Measurements from ENCODE around the gene FEM1B.
"Not testable (repeated sequence)": the region's sequence is repeated elsewhere in the genome, so short reads cannot be mapped to it uniquely, and the experiment has no call there.

The FEM1B gene

DNA sequence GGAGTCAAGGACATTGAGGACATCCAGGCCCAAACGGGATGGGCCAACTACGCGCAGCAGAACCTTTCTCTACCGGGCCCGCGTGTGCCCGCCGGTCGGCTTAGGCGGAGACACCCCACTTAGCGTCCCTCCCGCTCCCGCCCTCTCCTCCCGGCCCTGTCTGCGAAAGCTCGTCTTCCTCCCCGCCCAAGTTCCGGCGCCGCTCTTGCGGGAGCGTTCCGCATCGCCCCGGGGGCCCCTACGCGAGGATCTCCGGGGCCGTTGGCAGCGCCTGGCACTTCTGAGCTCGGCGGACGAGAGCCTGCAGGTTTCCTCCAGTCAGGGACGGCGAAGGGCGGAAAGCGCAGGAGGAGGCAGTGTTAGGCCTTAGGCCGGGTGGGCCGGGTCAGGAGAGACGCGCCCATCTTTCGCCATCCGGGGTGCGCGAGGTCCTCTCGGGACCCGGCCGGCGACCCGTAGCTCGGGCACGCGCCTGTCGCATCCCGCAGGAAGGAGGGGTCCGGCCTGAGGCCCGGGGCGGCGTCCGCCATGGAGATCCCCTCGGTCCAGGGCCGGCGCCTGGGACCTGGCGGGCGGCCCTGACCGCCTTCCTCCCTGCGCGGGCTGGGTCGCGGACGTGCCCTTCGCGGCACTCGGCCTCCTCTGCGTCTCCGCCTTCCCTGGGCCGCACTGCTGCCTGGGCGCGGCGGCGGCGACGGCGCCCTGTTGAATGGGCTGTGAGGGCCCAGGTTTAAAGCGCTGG is at the start of gene FEM1B:
Gene FEM1B (plus strand): TSS at position 143 of the 742 bp plus-strand sequence. CDS start 673 bp downstream, outside the sequence.
- DNase-seq (ENCODE audit: low read depth in 2 of 2): peak; percentile 75 to 81

DNA sequence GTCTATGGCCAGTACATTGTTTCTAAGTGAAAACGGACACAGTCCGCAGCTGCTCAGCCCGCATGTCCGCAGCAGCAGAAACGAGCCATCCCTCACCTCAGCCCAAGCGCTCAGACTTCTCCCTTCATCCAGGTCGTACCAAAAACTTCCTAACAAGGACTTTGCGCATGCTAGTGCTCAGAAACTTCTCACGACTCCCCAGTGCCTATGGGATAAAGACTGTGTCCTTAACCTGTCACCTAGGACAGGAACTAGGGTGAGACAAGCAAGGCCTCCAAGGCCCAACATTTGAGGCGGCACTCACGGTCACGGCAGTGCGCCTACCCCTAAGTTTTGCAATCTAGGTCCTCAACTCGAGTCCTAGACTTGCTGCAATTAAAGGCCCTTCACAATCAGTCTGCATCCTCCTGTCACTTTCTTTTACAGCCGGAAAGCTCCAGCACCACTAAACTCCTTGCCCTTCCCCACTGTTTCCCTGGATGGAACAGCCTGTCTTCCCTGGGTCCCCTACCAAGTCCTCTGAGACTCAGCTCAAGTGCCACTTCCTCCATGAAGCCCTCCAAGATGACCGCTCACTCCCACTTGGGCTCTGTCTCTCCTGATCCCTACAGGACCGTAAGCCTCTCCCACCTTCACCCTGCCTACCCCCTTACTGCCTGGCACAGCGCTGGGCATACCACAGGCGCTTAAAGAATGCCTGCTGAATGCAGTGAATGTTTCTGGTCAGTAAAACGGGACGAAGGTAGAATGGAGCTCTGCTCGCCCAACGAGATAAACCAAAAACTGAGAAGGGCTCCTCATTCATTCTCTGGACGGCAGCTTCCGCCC is 49.2 kb upstream of the FEM1B start:
- no peak for DNase-seq (ENCODE audit: low read depth in 2 of 2)

DNA sequence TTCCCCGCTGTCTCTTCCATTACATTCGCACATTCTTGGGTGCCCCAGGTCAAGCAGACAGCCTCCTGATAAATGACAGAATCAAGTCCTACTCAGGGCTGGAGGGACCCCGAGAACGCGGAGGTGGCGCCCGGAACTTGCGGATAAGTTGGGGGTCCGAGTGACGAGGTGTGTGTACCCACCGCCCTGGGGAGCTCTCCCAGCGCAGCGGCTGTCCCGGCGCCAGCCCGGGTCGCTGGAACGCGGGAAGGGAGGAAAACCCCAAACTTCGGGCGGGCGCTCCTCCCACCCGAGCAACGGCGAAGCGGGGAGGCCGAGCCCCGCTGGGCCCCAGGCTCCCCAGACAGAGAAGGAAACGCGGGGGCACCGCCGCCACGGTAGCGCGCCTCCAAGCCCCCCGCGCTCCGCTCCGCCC is 48.6 kb upstream of the FEM1B start:
- DNase-seq (ENCODE audit: low read depth in 2 of 2): no peak

DNA sequence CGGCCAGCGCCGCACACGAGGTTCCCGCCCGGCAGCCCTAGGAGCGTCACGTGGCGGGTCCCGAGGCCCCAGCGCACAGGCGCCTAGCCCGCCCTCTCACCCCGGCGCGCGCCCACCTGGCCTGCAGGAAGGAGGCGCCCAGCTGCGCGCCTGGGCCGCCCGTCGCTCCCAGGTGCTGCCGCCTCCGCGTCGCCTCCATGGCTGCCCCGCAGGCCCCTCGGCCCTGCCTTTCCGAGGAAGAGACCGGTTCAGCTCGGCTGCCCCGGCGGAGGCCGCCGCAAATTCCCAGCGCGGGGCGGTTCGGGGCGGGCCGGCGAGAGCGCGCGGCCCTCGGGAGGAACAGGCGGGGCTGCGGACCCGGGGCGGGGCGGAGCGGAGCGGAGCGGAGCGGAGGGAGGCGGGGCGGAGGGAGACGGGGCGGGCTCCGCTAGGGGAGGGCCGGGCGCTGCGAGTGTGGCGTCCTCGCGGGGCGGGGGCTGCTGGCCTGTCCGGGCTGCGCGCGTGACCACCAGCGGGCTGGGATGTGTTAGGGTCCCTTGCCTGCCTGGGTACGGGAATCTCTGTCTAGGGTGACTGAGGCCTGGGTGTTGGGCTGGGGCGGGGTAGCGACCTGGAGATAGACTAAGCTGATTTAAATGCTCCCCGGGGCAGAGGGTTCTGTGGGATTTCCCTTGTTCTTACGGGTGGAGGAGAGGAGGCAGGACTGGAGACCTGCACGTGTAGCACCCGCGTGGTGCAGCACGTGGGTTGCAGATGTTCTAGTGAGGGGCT is 48.0 kb upstream of the FEM1B start, which contains the start of gene CLN6:
Gene CLN6 (minus strand): TSS at position 343 of the 771 bp plus-strand sequence. CDS start 144 bp downstream, at position 199.
- peak; percentile 68 to 84 for DNase-seq (ENCODE audit: low read depth in 2 of 2)

DNA sequence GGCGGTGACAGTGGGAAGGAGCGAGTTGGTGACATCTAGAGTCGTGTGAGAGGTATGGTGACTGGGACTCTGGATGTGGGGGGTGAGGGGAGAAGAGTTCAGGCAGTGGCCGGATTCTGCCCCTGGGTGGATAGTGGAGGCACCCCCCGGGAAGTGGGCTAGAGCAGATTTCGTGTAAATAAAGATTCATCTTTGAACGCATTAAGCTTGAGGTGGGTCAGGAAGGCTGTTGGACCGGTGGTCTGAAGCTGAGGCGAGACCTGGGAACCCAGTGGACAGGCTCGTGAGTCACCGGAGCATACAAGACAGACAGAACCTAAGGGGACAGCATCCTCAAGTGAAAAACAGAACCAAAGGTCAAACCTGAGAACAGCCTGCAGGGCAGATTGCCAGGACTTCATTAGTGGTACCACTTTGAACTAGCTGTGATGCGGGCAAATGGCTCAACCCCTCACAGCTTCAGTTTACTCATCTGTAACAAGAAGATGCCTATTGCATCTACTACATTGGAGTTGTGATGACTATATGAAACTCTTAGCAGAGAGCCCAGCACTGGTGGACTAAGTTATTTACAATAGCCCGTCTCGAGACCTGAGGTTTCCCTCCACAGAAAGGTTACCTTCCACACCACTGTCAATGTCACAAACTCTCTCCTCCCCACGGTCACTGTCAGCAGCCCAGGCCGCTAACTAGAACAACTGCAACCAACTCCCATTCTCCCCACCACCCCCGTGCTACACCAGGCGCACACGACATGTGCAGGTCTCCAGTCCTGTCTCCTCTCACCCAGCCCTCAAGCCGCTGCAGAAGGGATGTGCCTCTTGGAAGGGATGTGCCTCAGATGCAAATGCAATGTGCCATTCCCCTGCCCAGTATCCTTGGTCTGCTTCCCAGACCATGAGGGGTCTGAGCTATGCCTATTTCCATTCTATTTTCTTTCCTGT is 47.1 kb upstream of the FEM1B start:
- no peak for DNase-seq (ENCODE audit: low read depth in 2 of 2)

DNA sequence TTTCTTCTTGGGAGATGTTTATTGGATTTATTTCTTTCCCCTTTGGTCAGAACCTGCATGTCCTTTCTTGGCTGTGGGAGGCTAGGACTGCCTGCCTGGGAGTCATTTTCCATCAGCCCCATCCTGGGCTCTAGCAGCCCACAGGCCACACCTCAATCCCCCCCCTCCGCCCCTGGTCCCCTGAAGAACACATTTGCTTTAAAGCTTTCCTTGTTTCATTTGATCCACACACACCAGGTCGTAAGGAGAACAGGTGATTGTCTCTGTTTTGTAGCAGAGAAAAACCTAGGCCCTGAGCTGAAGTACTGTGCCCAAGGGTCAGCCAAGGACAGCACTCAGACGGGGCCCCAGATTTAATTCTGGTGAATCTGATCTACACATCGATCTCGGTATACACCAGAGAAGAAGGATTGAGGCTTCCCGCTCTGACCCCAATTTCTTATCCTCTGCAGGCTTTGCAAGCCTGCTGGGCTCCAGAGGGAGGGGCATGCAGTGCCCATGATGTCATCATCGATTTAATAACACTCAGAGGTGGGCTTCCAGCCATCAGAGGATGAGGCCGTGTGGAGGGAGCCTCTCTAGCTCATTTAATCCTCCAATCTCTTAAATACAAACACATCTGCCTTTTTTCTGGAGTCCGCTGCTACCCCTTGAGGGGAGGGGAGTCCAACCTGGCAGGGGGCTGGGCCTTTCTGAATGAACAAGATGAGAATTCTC is 46.3 kb upstream of the FEM1B start:
- no peak for DNase-seq (ENCODE audit: low read depth in 2 of 2)

DNA sequence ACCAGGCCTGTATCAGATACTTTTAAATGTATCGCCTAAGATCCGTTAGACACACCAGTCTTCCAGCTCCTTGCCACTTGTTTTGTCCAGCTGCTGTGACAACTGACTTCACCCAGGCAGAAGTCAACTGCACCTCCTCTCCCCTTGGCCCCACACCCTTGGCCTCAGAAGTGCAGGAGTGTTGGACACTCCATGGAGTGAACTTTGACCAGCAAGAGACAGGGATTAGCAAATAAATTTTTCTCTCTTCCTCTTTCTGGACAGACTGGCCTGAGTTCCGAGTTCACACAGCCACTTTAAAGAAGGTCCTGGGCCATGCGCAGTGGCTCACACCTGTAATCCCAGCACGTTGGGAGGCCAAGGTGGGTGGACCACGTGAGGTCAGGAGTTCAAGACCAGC is 45.1 kb upstream of the FEM1B start:
- no peak for DNase-seq (ENCODE audit: low read depth in 2 of 2)

DNA sequence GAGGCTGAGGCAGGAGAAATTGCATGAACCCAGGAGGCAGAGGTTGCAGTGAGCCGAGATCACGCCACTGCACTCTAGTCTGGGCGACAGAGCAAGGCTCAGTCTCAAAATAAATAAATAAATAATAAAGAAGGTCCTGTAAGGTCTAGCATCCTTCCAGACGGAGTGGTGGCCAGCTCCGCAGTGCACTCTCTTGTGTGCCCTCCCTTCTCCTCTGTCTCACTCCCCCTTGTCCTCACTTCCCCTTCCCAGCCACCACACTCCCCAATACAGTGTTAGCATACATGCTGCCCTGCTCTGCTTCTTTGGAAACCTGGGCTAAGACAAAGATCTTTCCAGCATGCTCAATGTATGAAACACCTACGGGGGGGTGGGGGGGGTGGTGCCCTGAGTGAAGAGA is 44.6 kb upstream of the FEM1B start:
- DNase-seq (ENCODE audit: low read depth in 2 of 2): no peak

DNA sequence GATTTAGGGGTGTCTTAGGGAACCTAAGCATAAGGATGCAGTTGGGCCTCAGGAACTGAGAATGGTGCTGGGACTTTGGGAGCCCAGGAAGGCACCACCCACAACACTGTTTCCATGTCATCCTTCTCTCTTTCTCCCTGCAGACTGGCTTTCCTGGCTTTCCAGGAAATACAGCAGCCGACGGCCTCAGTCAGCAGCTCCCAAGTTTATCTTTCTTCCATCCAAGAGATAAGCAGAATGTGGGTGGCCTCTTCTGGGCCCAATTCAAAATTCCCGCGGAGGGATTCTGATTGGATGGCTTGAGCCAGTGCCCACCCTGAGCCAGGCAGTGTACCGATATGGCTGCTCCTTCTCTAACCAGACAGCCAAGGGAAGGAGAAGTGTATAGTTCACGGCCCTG is 43.5 kb upstream of the FEM1B start:
- DNase-seq (ENCODE audit: low read depth in 2 of 2): no peak

DNA sequence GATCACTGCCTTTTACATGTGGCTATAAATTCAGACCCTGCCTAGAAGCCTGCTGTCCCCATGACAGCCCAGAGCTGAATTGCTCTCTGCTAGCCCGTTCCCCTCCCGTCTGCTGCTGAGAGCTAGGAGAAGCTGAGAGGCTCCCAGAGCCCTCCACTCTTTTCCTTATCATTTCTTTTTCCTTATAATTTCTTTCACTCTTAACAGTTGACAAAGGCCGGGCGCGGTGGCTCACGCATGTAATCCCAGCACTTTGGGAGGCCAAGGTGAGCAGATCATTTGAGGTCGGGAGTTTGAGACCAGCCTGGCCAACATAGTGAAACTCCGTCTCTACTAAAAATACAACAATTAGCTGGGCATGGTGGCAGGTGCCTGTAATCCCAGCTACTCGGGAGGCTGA is 43.0 kb upstream of the FEM1B start:
- not testable (repeated sequence) for DNase-seq (ENCODE audit: low read depth in 2 of 2)

DNA sequence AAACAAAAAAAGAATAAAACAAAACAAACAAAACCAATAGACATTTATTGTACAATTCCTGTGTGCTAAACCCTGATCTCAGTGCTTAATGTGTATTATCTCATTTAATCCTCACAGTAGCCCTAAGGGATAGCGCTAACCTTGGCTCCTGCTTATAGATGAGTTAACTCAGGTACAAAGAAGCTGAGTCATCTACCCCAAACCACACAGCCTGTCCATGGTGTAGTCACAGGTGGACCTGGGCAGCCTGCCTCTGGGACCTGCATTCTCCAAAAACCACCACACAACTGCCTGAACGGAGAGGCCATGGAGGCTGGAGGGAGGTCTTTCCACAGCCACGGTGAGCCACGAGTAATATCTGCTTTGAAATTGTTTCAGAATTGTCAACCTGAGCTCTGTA is 42.5 kb upstream of the FEM1B start:
- DNase-seq (ENCODE audit: low read depth in 2 of 2): no peak

DNA sequence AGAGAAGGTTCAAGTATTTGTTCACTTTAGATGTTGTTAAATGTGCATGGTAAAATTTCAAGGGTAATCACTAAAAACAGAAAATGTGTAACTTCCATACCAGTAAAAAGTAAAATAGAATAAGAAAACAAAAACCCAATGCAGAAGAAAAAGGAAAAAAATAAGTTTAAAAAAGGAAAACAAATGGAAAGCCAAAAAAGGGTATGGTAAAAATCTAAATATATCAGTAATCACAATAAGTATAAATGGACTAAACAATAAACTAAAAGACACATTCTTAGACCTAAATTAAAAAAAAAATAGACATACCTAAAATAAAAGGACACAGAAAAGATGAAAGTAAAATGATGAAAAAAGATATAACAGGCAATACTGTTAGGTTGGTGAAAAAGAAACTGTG is 38.5 kb upstream of the FEM1B start:
- DNase-seq (ENCODE audit: low read depth in 2 of 2): no peak

DNA sequence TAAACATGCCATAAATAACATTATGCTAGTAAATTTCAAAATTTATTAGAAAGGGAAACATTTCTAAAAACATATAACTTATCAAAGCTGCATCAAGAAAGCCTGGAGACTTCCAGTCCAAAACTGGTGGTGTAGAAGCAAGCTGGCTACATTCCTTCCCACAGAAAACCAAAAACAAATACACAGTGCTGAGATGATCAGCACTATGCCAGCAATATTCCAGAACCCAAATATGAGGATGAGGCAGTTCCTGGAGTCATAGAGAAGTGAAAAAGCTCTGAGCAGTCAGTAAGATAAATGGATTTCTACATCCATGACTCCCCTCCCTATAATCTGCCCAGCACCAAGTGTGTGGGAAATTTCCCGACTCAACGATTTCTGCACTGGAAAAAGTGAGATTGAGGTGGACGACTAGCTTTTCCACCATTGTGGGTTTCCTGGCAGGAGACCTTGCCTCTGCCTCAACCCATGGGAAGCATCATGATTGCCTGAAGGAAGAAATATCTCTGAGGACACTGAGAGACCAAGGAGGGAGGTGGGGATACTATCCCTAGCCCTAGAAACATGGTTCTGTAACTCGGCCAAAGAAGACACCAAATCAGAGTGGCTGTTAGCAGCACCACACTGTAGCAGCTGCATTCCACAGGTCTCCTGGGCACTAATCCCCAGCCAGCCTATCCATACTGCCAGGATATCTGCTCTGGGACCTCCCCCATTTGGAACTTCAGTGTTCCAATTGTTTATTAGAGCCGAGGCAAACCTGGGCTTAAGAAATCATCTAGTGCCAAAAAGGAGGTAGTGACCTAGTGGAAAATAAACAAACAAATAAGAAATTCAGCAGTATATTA is 36.2 kb upstream of the FEM1B start:
- DNase-seq (ENCODE audit: low read depth in 2 of 2): no peak

DNA sequence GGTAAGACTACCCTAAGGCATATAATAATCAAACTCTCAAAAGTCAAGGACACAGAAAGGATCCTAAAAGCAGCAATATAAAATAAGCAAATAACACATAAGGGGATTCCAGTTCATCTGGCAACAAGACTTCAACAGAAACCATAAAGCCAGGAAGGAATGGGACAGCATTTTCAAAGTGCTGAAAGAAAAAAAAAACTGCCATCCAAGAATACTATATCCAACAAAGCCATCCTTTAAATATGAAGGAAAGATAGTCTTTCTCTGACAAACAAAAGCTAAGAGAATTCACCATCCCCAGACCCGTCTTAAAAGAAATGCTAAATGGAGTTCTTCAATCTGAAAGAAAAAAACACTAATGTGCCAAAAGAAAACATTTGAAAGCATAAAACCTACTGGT is 33.3 kb upstream of the FEM1B start:
- DNase-seq (ENCODE audit: low read depth in 2 of 2): no peak

DNA sequence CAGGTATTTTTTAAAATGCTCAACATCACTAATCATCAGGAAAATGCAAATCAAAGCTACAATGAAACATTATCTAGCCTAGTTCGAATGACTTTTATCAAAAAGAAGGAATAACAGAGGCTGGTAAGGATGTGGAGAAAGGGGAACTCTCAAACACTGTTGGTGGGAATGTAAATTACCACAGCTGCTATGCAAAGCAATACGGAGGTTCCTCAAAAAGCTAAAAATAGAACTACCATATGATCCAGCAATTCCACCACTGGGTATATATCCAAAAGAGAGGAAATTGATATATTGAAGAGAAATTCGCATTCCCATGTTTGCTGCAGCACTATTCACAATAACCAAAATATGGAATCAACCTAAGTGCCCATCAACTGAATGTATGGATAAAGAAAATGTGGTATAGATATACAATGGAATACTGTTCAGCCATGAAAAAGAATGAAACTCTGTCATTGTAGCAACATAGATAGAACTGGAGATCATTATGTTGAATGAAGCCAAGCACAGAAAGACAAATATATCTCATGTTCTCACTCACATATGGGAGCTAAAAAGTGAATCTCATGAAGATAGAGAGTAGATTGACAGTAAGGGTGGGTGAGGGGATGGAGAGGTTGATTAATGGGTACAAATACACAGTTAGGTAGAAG is 28.4 kb upstream of the FEM1B start:
- DNase-seq (ENCODE audit: low read depth in 2 of 2): no peak

DNA sequence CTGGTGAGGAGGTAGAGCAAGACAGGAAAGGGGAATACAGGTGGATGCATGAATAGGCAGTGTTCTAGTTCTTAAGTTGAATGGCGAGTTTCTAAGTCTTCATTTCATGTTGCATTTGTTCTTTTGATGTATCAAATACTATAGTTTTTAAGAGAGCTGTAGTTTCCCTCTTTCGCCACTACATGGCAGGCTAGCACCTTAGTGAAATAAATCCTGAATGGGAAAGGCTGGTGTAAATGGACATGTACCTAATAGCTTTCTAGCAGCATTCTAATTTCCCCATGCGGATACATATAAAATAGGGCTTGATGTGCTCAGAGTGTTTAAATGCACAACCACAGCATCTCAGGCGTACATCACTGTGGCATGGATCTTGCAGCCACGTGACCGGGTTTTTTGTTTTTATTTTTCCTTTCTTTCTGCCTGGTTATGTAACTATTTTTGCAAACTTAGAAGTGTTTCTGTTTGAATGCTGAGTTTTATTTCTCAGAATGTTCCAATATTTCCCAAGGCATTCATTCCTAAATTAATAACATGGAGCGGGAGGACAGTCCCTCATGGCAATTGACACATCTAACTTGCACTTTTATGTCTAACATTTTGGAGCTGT is 24.5 kb upstream of the FEM1B start:
- no peak for DNase-seq (ENCODE audit: low read depth in 2 of 2)

DNA sequence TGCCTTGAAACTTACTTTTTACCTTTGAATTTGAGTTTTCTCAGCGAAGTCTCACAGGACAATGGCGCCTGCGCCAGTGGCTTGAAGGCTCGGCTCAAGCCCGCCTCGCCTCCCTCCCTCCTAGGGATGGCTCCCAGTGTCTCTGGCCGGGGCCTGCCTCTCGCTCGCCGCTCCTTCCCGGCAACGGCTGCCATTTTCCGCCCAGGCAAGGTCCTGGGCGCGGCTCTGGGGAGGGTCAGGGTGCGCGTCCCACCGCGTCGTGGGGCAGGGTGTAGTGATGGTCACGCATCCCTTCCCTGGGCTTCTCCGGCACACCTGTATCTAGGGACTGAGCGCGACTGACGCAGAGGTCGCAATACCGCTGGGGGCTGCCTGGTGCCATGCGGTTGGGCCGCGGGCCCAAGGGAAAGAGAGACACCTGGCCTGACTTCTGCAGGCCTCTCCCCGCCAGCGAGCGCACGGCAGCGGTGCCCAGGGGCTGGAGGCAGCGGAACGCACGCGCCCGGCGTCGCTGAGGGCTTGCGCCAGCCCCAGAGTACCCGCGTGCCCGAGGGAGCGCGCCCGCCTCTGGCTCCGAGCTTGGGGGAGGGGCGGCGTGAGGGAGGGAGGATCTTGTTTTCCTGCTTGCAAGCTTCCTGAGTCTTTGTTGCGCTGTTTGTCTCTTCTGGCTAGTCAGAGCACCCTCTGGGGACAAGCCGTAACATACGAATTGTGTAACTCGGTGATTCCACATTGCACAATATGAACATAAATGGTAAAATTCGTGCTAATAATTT is 20.7 kb upstream of the FEM1B start:
- peak; percentile 58 to 64 for DNase-seq (ENCODE audit: low read depth in 2 of 2)

DNA sequence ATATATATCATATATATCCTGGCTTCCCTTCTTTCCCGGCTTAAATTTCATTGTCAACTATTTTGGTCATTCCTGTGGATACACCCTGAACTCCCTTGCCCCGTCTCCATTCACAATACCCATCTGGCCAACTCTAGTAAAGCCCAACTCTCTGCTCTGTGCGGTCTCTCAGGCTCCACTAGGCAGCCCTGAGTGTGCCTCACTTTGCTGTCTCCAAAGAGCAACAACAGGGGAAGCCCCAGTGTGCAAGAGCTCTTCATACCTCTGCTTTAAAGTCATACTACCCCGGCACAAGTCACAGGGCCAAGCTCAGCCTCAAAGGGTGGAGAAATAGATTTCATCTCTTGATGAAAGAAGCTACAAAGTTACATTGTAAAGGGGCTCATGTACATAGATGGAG is 18.9 kb upstream of the FEM1B start:
- DNase-seq (ENCODE audit: low read depth in 2 of 2): no peak
